Panc1 (cell line): Measurements from ENCODE around the gene INS. TPM values are rescaled to one million over a fixed set of nuclear protein-coding genes. Genes with fewer than 3 reads are reported as not detected.

Experiments used
- ATAC-seq: fragments of 200-7000 bp; cut with Tn5 transposase; 2 replicates; pipeline ENCODE4 v1.9.1; 2020; ENCODE audit warnings: mild to moderate bottlenecking, moderate library complexity
- BruUV-seq: library from RNA; stranded (reverse); fragments of 400-500 nt; replicated peaks from 2 replicates; lab custom pipeline; 2021; lab: Mats Ljungman, UMichigan
- CTCF ChIA-PET: fragments of 300-600 bp; sonication (Branson Sonifier 250); formaldehyde crosslinking; loops from one replicate; lab custom pipeline; 2022; ENCODE audit warnings: antibody characterized with exemption; lab: Charles Lee
- POLR2A ChIA-PET: fragments of 300-600 bp; sonication (Branson Sonifier 250); formaldehyde crosslinking; loops from one replicate; lab custom pipeline; 2022; ENCODE audit warnings: antibody characterized with exemption; lab: Charles Lee
- DNase-seq: peaks from one replicate; pipeline ENCODE4 v3.0.0-alpha.2; 2010; ENCODE audit warnings: low read depth, low spot score
- H3K27ac ChIP-seq: 2 replicates; pipeline ENCODE4 v1.5.1; 2011; ENCODE audit warnings: mild to moderate bottlenecking, low read length, inconsistent platforms
- H3K27me3 ChIP-seq: fragments of 200-500 bp; sonication (Bioruptor generic); 2 replicates; pipeline ENCODE4 v1.6.0; 2014; ENCODE audit warnings: low read length, inconsistent platforms; ENCODE audit not compliant: control insufficient read depth, insufficient read depth
- H3K36me3 ChIP-seq: fragments of 200-500 bp; sonication (Bioruptor generic); 2 replicates; pipeline ENCODE4 v1.5.1; 2014; ENCODE audit warnings: inconsistent platforms, mild to moderate bottlenecking, low read length, moderate library complexity; ENCODE audit not compliant: control insufficient read depth, insufficient read depth
- H3K4me1 ChIP-seq: 2 replicates; pipeline ENCODE4 v1.5.1; 2011; ENCODE audit warnings: inconsistent platforms, mild to moderate bottlenecking, low read length, moderate library complexity; ENCODE audit not compliant: control insufficient read depth, insufficient read depth
- H3K4me3 ChIP-seq, 2 experiments: 2 replicates each; pipeline ENCODE4 v1.5.1; 2011 to 2012; ENCODE audit warnings: low read depth in 2 of 2, low read length in 2 of 2, mild to moderate bottlenecking in 2 of 2, inconsistent platforms in 1 of 2, moderate library complexity in 1 of 2
- H3K9me3 ChIP-seq: fragments of 200-500 bp; sonication (Bioruptor generic); 2 replicates; pipeline ENCODE4 v1.5.1; 2014; ENCODE audit warnings: low read depth, mild to moderate bottlenecking, inconsistent platforms, low read length, moderate library complexity; ENCODE audit not compliant: control insufficient read depth, insufficient read depth
- CTCF ChIP-seq: fragments of 450-650 bp; IDR thresholded peaks from 2 replicates; pipeline ENCODE4 v1.5.1; 2017; ENCODE audit warnings: mild to moderate bottlenecking
- POLR2AphosphoS5 ChIP-seq: IDR thresholded peaks from 2 replicates; pipeline ENCODE4 v1.6.1; 2012; ENCODE audit warnings: mild to moderate bottlenecking, low read depth, low read length, moderate library complexity
- SIN3A ChIP-seq: IDR thresholded peaks from 2 replicates; pipeline ENCODE4 v1.6.1; 2012; ENCODE audit warnings: low read depth, mild to moderate bottlenecking, low read length, moderate library complexity, borderline replicate concordance; ENCODE audit not compliant: insufficient read depth
- TCF7L2 ChIP-seq: IDR thresholded peaks from 2 replicates; pipeline ENCODE4 v1.6.1; 2011; ENCODE audit warnings: mild to moderate bottlenecking, low read depth, low read length, inconsistent platforms
- in situ Hi-C: cut with HindIII; loops from 2 replicates; pipeline ENCODE4 v1.10.0; 2016; ENCODE audit warnings: low sequenced_read_pairs, low pct_unique_long_range_greater_than_20kb
- intact Hi-C: fragments of 100-400 bp; cut with micrococcal nuclease; formaldehyde crosslinking; loops from one replicate; pipeline ENCODE4 v1.10.0; 2022; ENCODE audit not compliant: unreplicated experiment
- total RNA-seq: library from RNA; stranded (reverse); gene quantifications from one replicate; pipeline ENCODE4 v1.2.1, GENCODE V29; 2021; ENCODE audit not compliant: unreplicated experiment
- TF ChIP-seq, protein P1 (sequence below), 2 experiments: IDR thresholded peaks; 2 replicates each; pipeline ENCODE4 v1.6.1; 2011 to 2012; ENCODE audit warnings: low read depth in 2 of 2, control low read depth in 1 of 2, low read length in 1 of 2, mild to moderate bottlenecking in 1 of 2, moderate library complexity in 1 of 2; ENCODE audit not compliant: insufficient read depth in 1 of 2

INS gene
- total RNA-seq, 1 experiment from 2014 or later: not detected

GRCh38 chr11:2203440-2204259 lies 42.6 kb upstream of the INS start:
- POLR2A ChIA-PET: no interaction called here
- in situ Hi-C loops: no loop called here

DNA sequence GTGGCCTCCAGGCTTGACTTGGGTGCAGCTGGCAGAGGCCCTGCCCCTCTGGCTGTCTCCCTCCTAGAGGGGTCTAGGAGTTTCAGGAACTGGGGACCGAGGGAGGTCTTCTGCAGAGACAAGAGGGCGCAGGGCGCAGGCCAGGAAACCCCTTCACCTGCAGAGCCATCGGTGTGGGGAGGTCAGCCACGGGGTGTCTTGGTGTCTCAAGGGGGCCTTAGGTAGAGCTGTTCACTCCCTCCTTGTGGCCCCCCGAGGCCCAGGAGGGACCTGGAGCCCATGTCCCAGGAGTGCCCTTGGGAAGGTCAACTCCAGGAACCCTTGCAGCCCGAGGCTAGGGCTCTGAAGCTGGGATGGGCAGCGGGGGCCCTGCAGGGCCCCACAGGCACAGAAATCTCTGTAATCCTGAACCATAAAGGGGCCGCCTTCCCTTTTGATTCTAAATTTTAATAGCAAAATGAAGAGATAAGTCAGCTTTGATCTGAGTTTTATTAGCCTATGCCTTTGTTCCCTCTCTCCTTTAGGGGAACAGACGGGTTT lies 42.0 kb upstream of the INS start:
- no peak overlapping the region for H3K4me3 ChIP-seq
- H3K27ac ChIP-seq: no peak overlapping the region
- ChIA-PET CTCF (interaction anchor here (0.6 kb wide), 1 partner anchor 90 kb away, joined by 3 read pairs; no protein-coding TSS in a partner anchor), POLR2A (no interaction called here)
- intact Hi-C loops: no loop called here
- no peaks in the 10 kb centered on the region for H3K36me3 ChIP-seq
- no peak for TF ChIP-seq CTCF
- no peak; the same call in 1 of the 2 replicates for TF ChIP-seq TCF7L2
- TF ChIP-seq, protein P1, sequence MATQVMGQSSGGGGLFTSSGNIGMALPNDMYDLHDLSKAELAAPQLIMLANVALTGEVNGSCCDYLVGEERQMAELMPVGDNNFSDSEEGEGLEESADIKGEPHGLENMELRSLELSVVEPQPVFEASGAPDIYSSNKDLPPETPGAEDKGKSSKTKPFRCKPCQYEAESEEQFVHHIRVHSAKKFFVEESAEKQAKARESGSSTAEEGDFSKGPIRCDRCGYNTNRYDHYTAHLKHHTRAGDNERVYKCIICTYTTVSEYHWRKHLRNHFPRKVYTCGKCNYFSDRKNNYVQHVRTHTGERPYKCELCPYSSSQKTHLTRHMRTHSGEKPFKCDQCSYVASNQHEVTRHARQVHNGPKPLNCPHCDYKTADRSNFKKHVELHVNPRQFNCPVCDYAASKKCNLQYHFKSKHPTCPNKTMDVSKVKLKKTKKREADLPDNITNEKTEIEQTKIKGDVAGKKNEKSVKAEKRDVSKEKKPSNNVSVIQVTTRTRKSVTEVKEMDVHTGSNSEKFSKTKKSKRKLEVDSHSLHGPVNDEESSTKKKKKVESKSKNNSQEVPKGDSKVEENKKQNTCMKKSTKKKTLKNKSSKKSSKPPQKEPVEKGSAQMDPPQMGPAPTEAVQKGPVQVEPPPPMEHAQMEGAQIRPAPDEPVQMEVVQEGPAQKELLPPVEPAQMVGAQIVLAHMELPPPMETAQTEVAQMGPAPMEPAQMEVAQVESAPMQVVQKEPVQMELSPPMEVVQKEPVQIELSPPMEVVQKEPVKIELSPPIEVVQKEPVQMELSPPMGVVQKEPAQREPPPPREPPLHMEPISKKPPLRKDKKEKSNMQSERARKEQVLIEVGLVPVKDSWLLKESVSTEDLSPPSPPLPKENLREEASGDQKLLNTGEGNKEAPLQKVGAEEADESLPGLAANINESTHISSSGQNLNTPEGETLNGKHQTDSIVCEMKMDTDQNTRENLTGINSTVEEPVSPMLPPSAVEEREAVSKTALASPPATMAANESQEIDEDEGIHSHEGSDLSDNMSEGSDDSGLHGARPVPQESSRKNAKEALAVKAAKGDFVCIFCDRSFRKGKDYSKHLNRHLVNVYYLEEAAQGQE (IDR thresholded peaks at IDR 0.05; ENCODE audit: insufficient read depth in 1 of 2, low read depth in 2 of 2, low read length in 1 of 2): no peak
- no peak for TF ChIP-seq POLR2AphosphoS5
- TF ChIP-seq SIN3A: no peak
- no peaks in the 10 kb centered on the region for H3K4me1 ChIP-seq
- no peak for ATAC-seq
- in situ Hi-C loops: no loop called here
- DNase-seq: no peak
- no TSS peak for BruUV-seq
- H3K27me3 ChIP-seq: no peaks in the 10 kb centered on the region
- H3K9me3 ChIP-seq: no peaks in the 10 kb centered on the region

More at GRCh38 chr11:2203440-2204259, 42.6 kb upstream of the INS start:
- no peaks in the 10 kb centered on the region for H3K27me3 ChIP-seq
- no TSS peak for BruUV-seq
- no peaks in the 10 kb centered on the region for H3K9me3 ChIP-seq
- CTCF ChIA-PET: interaction anchor here (0.6 kb wide), 1 partner anchor 89 kb away, joined by 3 read pairs; no protein-coding TSS in a partner anchor
- DNase-seq (no peak), ATAC-seq (no peak)
- intact Hi-C loops: no loop called here
- H3K27ac ChIP-seq: no peak overlapping the region
- no peak overlapping the region for H3K4me3 ChIP-seq
- H3K36me3 ChIP-seq: no peaks in the 10 kb centered on the region
- H3K4me1 ChIP-seq: no peaks in the 10 kb centered on the region
- TF ChIP-seq CTCF (no peak), POLR2AphosphoS5 (no peak), TCF7L2 (peak; percentile 94), SIN3A (no peak)
- TF ChIP-seq, protein P1 (IDR thresholded peaks at IDR 0.05; ENCODE audit: insufficient read depth in 1 of 2, low read depth in 2 of 2, low read length in 1 of 2): no peak
